OCI-LY1 (cell line): ENCODE data around the gene POU5F2.

Experiments used
- H2AFZ ChIP-seq: fragments of 200-600 bp; sonication (generic), shearing (Covaris generic); 2 replicates; pipeline ENCODE4 v1.6.0; 2014; ENCODE audit warnings: antibody characterized with exemption, mild to moderate bottlenecking, low read length
- H3F3A ChIP-seq: fragments of 200-600 bp; sonication (generic), shearing (Covaris generic); 2 replicates; pipeline ENCODE4 v1.6.0; 2014; ENCODE audit warnings: mild to moderate bottlenecking, antibody characterized with exemption, low read length, moderate library complexity; ENCODE audit not compliant: insufficient read depth
- H3K27ac ChIP-seq: fragments of 200-600 bp; sonication (generic); 2 replicates; pipeline ENCODE4 v1.5.1; 2014; ENCODE audit warnings: low read length, mixed run types, mild to moderate bottlenecking, low read depth; ENCODE audit not compliant: poor library complexity, severe bottlenecking
- H3K27me3 ChIP-seq: fragments of 200-600 bp; sonication (generic); 2 replicates; pipeline ENCODE4 v1.6.0; 2014; ENCODE audit warnings: antibody characterized with exemption, mild to moderate bottlenecking, low read length, moderate library complexity; ENCODE audit not compliant: insufficient read depth
- H3K36me3 ChIP-seq: fragments of 200-600 bp; sonication (generic); 2 replicates; pipeline ENCODE4 v1.6.1; 2014; ENCODE audit warnings: mild to moderate bottlenecking, antibody characterized with exemption, low read length, moderate library complexity, mixed read lengths; ENCODE audit not compliant: insufficient read depth
- H3K4me1 ChIP-seq: fragments of 200-600 bp; sonication (generic); 2 replicates; pipeline ENCODE4 v1.5.1; 2014; ENCODE audit warnings: mild to moderate bottlenecking, low read length, moderate library complexity; ENCODE audit not compliant: insufficient read depth, severe bottlenecking
- H3K4me2 ChIP-seq: fragments of 200-600 bp; sonication (generic), shearing (Covaris generic); 2 replicates; pipeline ENCODE4 v1.6.1; 2014; ENCODE audit warnings: low read length
- H3K4me3 ChIP-seq: fragments of 200-600 bp; sonication (generic); 2 replicates; pipeline ENCODE4 v1.5.1; 2014; ENCODE audit warnings: low read length, low read depth, mild to moderate bottlenecking, mixed read lengths; ENCODE audit not compliant: poor library complexity, severe bottlenecking
- H3K79me2 ChIP-seq: fragments of 200-600 bp; shearing (Covaris generic); 2 replicates; pipeline ENCODE4 v1.6.1; 2016; ENCODE audit warnings: mixed run types, low read length, mixed read lengths; ENCODE audit not compliant: insufficient read depth
- H3K9ac ChIP-seq: fragments of 200-600 bp; sonication (generic), shearing (Covaris generic); 2 replicates; pipeline ENCODE4 v1.6.1; 2014; ENCODE audit warnings: mild to moderate bottlenecking, low read length, mixed read lengths
- H3K9me2 ChIP-seq: fragments of 200-600 bp; sonication (generic), shearing (Covaris generic); 2 replicates; pipeline ENCODE4 v1.6.1; 2014; ENCODE audit warnings: low read depth, mild to moderate bottlenecking, low read length, mixed read lengths
- H3K9me3 ChIP-seq: fragments of 200-600 bp; shearing (Covaris generic); 2 replicates; pipeline ENCODE4 v1.6.1; 2014; ENCODE audit warnings: low read length, mixed read lengths
- H4K20me1 ChIP-seq: fragments of 200-600 bp; sonication (generic), shearing (Covaris generic); 2 replicates; pipeline ENCODE4 v1.6.0; 2016; ENCODE audit warnings: mild to moderate bottlenecking, low read length; ENCODE audit not compliant: insufficient read depth
- CTCF ChIP-seq: fragments of 200-600 bp; sonication (generic), shearing (Covaris generic); IDR thresholded peaks from 2 replicates; pipeline ENCODE4 v1.5.1; 2017; ENCODE audit warnings: mild to moderate bottlenecking, antibody characterized with exemption, low read length, moderate library complexity, mixed read lengths
- EZH2 ChIP-seq: fragments of 200-600 bp; sonication (generic), shearing (Covaris generic); IDR thresholded peaks from 2 replicates; pipeline ENCODE4 v1.8.0; 2017; ENCODE audit warnings: borderline replicate concordance, mixed run types, mild to moderate bottlenecking, antibody characterized with exemption, low read length, moderate library complexity, mixed read lengths

Gene POU5F2

GRCh38 chr5:93748875-93749397 lies 7.5 kb upstream of the POU5F2 start:
- Histone ChIP-seq H3K4me3 (no peak overlapping the region), H3K9me3 (no peaks in the 10 kb centered on the region), H3K27ac (no peak overlapping the region), H3K27me3 (no peaks in the 10 kb centered on the region), H3K4me1 (peaks cover 6% of the 10 kb centered on the region), H4K20me1 (no peaks in the 10 kb centered on the region), H3K36me3 (no peaks in the 10 kb centered on the region), H3K79me2 (no peaks in the 10 kb centered on the region), H2AFZ (no peak overlapping the region), H3F3A (no peaks in the 10 kb centered on the region), H3K9ac (no peak overlapping the region), H3K4me2 (no peak overlapping the region), H3K9me2 (no peaks in the 10 kb centered on the region)
- no peak for TF ChIP-seq EZH2

- H3K79me2 ChIP-seq, result no peaks in the 10 kb centered on the region
- H3K9me2 ChIP-seq, result no peaks in the 10 kb centered on the region
- no peak overlapping the region for H3K27ac ChIP-seq
- H3K27me3 ChIP-seq, result no peaks in the 10 kb centered on the region
- H3K4me2 ChIP-seq, result no peak overlapping the region
- H3K9me3 ChIP-seq, result no peaks in the 10 kb centered on the region
- H3K9ac ChIP-seq, result no peak overlapping the region
- H3K36me3 ChIP-seq, result no peaks in the 10 kb centered on the region
- no peaks in the 10 kb centered on the region for H3F3A ChIP-seq
- peaks cover 1% of the 10 kb centered on the region for H3K4me1 ChIP-seq
- TF ChIP-seq CTCF (no peak), EZH2 (no peak)
- H2AFZ ChIP-seq, result no peak overlapping the region
- H4K20me1 ChIP-seq, result no peaks in the 10 kb centered on the region
- H3K4me3 ChIP-seq, result no peak overlapping the region
Measured at GRCh38 chr5:93746406-93747056, 5.1 kb upstream of the POU5F2 start.

- no peaks in the 10 kb centered on the region for H3K4me1 ChIP-seq
- no peak overlapping the region for H3K27ac ChIP-seq
- H3K79me2 ChIP-seq, result no peaks in the 10 kb centered on the region
- no peak overlapping the region for H3K9ac ChIP-seq
- H2AFZ ChIP-seq, result no peak overlapping the region
- no peaks in the 10 kb centered on the region for H3F3A ChIP-seq
- H3K36me3 ChIP-seq, result 0 out of 2 replicates have a peak, but pooled peaks cover 3% of the 10 kb centered on the region
- H3K4me3 ChIP-seq, result no peak overlapping the region
- TF ChIP-seq EZH2 (no peak), CTCF (no peak)
- no peaks in the 10 kb centered on the region for H3K9me3 ChIP-seq
- no peaks in the 10 kb centered on the region for H3K27me3 ChIP-seq
- H3K9me2 ChIP-seq, result no peaks in the 10 kb centered on the region
- H3K4me2 ChIP-seq, result no peak overlapping the region
- no peaks in the 10 kb centered on the region for H4K20me1 ChIP-seq
Measured at GRCh38 chr5:93736284-93736683, 5.1 kb downstream of the POU5F2 start.

GRCh38 chr5:93735378-93735777 lies 6.0 kb downstream of the POU5F2 start:
- H3K9me3 ChIP-seq, result no peaks in the 10 kb centered on the region
- H3K9me2 ChIP-seq, result no peaks in the 10 kb centered on the region
- H3K36me3 ChIP-seq, result 0 out of 2 replicates have a peak, but pooled peaks cover 3% of the 10 kb centered on the region
- H3K27ac ChIP-seq, result no peak overlapping the region
- no peaks in the 10 kb centered on the region for H4K20me1 ChIP-seq
- H3K4me3 ChIP-seq, result no peak overlapping the region
- H3K79me2 ChIP-seq, result no peaks in the 10 kb centered on the region
- H3K4me1 ChIP-seq, result no peaks in the 10 kb centered on the region
- no peak overlapping the region for H3K9ac ChIP-seq
- H2AFZ ChIP-seq, result no peak overlapping the region
- TF ChIP-seq CTCF (no peak), EZH2 (no peak)
- no peak overlapping the region for H3K4me2 ChIP-seq
- H3K27me3 ChIP-seq, result no peaks in the 10 kb centered on the region
- H3F3A ChIP-seq, result no peaks in the 10 kb centered on the region
